Measurements from ENCODE around the gene CLPSL2.
"Not testable (repeated sequence)": the region's sequence is repeated elsewhere in the genome, so short reads cannot be mapped to it uniquely, and the experiment has no call there.

CLPSL2 gene, protein sequence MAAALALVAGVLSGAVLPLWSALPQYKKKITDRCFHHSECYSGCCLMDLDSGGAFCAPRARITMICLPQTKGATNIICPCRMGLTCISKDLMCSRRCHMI

DNA sequence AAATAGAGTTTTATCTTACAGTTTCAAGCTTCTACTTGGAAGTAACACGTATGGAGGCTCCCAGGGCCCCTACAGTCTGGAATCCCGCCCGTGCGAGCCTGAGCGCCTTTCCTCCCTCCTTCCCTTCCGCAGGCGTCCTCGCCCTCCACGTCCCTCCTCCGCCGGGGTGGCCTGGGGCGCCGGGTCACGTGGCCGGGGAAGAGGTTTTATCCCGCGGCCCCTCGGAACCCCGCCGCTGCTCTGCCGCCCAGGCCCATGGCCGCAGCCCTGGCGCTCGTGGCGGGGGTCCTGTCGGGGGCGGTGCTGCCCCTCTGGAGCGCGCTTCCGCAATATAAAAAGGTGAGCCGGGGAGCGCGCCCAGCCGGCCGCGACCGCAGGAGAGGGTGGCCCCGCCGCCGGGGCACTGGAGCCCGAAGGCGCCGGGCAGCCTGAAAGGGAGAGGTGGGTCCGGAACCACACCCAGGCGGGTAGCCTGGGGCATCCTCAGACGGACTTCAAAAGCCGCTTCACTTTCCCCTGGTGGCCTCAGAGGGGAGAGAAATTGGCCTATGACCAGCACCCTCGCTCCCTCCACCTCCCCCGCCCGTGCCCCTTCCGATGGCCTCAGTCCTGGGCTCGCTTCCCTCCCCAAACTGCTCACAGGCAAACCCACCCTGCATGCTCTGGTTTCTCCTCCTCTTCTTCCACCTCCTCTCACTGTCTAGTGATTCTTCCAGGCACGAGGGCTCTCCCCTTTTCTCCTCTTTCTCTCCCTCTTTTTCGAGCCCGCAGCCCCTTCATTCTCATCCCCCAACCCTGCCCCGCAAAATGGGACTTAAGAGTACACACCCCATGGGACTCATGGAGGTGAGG, at the start of gene CLPSL2:
Gene CLPSL2 (plus strand): TSS at position 235 of the 852 bp plus-strand sequence. CDS start 21 bp downstream, at position 256.
- DNase-seq (ENCODE audit: low read depth), result no peak

DNA sequence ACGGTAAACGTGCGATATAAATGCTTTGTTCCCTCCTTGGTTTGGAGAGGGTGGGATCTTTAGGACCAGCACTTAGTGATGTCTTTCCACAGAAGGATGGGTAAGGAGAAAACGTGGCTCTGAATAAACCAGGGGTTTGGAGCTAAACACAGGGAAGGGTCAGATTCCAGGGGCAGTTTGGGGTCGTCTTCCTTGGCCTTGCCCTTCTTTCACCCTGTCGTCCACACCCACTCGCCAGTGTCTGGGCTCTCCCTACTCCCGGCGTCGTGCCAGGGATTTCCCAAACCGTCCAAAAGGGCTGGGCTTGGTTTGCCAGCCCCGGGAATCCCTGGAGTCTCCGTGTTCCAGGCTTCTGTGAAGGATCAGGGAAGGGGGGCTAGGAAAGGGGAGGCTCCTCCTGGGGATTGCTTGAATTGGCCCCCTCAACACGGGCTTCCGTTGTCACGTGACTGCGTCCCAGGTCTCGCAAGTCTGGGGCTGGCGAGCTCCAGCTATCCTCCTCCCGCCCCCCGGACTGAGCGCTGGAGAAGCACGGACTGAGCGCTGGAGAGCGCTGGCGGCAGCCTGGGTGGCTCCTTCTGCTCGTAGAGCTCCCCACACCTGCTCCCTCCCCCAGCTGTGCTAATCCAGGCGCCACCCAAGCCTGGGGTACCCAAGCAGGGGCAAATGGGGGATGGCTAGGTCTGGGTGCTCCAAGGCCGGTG, 49.0 kb upstream of the CLPSL2 start:
- peak; percentile 72 for DNase-seq (ENCODE audit: low read depth)

DNA sequence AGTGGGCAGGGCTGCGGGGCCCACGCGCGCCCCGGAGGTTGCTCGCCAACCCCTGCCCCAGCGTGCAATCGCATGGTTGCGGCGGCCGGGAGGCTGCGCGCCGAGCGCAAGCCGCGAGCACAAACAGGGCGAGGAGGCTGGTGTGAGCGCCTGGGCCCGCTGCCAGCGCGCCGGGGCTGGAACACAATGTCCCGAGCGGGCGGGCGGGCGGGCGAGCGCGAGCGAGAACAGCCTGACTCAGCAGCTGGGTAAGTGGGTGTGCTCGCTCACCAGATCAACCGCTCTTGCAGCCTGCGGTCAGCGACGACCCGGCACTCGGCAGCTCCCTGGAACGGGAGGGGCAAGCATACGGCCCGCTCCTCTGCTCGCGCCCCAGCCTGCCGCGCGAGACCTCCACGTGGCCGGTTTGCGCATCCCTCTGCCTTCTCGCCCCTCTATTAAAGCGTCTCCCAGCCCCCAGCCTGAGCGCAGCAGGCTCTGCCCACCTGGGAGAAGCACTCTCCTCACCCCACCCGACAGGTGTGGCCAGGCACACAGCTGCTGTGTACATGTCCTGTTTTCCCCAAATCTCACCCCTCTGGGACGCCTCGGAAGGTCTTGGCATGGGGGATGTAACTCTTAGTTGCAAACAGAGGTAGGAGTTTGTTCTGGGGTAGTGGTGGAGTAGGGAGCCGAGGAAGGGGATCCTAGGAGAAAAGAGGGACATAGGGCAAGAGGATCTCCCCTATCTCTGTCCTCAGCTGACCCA, 48.3 kb upstream of the CLPSL2 start:
- peak; percentile 90 for DNase-seq (ENCODE audit: low read depth)

DNA sequence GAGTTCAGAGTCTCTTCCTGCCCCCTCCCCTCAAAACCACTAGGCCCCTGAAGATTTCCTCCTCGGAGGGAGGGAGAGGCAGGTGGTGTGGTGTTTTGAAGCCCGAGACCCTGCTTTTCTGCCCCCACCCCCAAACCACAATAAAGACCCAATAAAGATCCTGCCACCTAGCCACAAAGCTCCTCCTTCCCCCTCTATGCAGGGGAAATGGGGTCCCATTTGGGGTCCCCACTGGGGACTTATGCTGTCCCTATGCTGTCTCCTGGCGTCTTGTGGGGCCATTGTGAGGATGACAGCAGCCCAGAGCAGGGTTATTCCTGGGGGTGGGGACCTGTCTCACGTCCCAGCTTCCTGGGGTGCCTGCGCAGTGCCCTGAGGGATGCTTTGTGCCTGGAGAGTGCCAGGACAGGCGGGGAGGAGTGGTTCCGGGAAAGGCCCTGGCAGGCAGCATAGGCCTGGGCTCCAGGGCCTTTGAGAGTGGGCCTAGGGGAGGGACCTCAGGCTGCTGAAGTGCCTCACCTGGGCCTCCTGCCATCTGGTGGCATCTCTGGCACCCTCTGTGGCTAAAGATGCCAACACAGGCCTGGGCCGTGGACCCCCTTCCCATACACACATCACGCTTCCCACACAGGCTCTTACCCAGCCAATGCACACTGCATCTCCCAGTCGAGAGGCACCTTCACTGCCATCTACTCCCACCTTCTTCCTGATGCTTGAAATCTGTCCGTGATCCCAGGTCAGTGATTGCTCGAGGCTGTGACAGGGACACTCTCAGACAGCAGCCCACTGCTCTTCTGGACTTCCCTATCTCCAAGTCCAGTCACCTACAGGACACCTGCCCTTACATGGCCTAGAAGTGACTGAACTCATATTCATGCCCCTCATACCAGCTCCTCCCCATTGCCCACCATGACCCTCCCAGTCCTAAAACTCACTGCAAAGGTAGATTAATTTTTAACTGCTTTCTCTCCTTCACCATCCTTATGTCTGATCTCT, 47.4 kb upstream of the CLPSL2 start:
- DNase-seq (ENCODE audit: low read depth), result no peak

DNA sequence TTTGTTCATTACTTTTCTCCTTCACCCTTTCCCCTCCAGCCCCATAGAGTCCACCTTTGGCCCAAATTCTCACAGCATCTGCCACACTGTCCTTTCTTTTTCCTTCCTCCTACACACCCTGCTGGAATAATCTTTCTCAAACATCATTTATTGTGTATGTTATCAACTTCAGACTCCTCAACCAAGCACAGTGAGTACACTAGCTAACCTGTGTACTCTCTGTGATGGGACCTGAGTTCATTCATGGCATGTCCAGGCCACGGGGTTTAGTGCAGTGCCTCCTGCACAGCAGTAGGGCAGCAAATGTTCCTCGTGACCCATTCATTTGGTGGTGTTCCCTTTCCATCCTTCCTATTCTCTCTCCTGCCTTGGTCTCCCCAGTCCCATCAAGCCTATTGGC, 46.7 kb upstream of the CLPSL2 start:
- no peak for DNase-seq (ENCODE audit: low read depth)

DNA sequence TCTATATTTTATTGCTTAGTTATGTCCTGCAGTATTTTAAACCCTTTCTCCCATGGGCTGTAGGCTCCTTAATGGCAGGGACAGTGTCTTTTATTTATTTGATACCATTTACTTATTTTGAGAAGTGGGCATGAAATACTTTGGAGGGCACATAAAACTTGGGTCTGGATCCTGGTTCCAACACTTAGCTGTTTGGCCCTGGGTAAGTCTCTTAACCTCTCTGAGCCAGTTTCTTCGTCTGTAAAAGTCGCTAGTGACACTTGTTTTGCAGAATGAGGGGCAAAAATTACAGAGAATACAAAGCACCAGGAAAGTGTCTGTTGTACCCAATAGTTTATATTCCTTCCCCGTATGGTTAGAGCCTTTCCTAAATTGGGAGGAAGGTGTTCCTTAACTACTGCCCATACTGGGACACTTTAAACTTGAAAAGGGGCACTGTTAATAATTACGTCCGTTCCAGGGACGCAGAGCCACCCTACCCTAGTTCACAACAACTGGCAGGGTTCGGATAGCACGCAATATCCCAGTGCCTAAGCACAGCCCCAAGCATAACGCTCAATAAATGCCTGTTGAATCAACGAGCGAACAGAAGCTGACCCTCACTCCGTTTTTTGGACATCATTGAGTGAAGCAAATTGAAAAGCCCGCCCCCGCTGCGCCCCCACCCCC, 45.5 kb upstream of the CLPSL2 start:
- DNase-seq (ENCODE audit: low read depth), result no peak

DNA sequence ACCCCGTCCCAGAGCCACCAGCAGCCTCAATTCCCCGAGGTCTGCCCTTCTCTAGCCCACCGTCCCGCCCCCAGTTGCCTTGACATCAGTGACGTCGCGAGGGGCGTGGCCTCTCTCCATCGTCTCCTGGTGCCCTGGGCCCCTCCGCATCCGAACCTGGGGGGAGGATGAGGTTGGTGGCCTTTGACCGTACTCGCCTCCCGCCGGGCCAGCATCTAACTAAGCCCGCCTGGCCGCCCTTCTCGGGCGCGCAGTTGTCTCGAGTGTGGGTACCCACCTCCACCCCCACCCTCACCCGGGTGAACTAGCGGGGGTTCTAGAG, 45.0 kb upstream of the CLPSL2 start:
- peak; percentile 88 for DNase-seq (ENCODE audit: low read depth)

DNA sequence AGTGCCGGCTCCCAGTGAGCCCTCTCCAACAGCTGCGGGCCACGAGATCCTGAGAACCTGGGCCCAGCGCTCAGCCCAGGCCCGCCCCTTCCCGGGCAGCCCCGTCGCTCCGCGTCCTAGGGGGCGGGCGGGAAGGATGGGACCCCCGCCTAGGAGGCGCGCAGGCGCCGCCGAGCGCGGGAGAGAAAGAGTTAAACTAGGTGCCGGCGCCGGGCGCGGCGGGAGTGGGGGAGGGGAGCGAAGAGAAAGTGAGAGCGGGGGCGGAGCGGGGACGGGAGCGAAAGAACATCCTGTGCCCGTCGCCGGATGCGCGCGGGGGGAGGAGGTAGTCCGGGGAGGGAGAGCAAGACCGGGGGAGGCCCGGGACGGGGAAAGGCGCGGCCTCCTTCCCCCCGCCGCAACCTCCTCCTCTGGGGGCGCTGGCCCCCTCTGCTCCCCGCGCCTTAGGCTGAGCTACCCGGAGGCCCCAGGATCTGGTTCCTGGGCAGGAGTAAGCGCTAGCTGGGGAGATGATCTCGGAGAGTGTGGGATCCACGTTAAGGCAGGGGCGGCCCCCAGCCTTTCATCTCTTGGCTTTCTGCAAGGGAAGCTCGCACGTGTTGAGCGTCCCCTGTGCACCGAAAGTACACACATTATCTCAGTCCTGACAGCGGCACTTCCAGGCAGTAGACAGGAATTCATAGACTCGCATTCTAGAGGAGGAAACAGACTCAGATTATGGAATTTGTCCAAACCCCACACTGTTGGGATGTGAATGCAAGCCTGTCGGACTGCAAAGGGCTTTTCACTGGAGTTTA, 44.5 kb upstream of the CLPSL2 start:
- DNase-seq (ENCODE audit: low read depth), result peak; percentile 89

DNA sequence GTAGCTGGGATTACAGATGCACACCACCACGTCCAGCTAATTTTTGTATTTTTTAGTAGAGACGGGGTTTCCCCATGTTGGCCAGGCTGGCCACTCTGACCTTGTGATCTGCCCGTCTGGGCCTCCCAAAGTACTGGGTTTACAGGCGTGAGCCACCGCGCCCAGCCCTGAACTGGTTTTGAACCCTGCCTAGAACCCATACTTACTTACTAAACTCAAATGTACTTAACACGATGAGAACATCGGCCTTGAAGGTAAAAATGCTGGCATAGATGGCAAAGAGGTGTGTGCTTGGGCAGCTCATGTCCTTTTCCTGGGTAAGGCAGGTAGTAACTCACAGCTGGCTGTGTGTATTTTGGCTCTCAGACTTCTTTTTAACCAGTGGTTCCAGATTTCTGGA, 42.8 kb upstream of the CLPSL2 start:
- no peak for DNase-seq (ENCODE audit: low read depth)

DNA sequence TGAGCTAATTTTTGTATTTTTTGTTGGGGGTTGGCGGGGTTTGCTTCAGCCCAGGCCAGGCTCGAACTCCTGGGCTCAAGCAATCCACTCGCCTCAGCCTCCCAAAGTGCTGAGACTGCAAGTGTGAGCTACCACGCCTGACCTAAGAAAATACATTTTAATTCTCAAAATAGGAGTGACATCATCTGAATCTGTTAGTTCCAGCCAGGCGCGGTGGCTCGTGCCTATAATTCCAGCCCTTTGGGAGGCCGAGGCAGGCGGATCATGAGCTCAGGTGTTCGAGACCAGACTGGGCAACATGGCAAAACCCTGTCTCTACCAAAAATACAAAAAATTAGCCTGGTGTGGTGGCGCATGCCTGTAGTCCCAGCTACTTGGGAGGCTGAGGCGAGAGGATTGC, 42.1 kb upstream of the CLPSL2 start:
- not testable (repeated sequence) for DNase-seq (ENCODE audit: low read depth)

DNA sequence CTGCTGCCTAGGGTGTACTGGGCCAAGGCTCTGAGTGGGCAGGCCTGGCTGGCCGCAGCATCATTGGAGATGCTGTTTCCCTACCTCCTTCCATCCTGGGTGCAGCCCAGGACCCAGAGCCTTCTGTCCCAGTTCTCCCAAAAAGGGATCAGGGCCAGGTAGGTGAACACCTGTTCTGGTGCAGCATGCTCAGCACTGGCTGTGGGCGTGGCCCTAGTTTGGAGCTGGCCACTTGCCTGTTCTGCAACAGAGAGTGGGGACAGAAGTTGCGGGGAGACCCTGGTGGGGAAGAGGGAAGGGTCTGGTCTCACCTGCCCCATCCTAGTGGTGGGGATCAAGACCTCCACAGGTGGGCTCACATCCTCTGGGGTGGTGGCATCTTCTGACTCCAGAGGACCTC, 40.9 kb upstream of the CLPSL2 start:
- DNase-seq (ENCODE audit: low read depth), result no peak

DNA sequence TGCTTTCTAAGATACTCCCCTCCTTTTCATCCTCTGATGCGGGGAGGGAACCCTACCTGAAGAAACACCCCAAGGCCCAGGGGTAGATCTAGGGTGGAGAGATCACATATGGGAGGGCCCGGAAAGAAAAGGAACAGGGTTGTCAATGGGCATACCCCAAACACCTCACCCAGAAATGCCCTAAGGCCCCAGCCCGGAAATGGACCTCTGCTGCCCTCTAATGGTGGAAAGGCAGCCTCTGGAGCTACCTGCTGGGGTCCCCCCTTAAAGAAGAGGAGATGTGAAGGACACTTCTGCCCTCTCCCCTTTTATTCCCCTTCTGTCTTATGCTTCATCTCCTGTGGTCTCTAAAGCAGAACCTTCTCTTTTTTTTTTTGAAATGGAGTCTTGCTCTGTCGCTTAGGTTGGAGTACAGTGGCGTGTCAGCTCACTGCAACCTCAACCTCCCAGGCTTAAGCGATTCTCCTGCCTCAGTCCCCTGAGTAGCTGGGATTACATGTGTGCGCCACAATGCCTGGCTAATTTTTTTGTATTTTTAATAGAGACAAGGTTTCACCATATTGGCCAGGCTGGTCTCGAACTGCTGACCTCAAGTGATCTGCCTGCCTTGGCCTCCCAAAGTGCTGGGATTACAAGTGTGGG, 40.0 kb upstream of the CLPSL2 start:
- DNase-seq (ENCODE audit: low read depth), result no peak

DNA sequence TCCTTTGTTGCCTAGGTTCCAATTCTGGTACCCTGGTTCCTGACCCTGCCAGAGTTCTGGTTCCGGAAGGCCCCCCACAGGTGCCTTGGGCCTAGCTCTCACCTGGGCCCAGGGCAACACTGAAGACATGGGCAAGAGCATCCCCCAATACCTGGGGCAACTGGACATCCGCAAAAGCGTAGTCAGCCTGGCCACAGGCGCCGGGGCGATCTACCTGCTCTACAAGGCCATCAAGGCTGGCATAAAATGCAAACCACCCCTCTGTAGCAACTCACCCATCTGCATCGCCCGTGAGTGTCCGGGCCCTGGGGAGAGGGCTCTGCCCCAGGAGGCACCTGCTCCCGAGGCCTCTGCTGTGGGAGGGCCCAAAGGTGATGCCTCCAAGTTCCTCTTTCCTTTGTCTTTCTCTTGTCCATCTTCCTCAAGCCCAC, 39.4 kb upstream of the CLPSL2 start, which contains the start of gene ARMC12:
Gene ARMC12 (plus strand): TSS at position 51 of the 431 bp plus-strand sequence. CDS start 77 bp downstream, at position 128.
- DNase-seq (ENCODE audit: low read depth), result no peak

DNA sequence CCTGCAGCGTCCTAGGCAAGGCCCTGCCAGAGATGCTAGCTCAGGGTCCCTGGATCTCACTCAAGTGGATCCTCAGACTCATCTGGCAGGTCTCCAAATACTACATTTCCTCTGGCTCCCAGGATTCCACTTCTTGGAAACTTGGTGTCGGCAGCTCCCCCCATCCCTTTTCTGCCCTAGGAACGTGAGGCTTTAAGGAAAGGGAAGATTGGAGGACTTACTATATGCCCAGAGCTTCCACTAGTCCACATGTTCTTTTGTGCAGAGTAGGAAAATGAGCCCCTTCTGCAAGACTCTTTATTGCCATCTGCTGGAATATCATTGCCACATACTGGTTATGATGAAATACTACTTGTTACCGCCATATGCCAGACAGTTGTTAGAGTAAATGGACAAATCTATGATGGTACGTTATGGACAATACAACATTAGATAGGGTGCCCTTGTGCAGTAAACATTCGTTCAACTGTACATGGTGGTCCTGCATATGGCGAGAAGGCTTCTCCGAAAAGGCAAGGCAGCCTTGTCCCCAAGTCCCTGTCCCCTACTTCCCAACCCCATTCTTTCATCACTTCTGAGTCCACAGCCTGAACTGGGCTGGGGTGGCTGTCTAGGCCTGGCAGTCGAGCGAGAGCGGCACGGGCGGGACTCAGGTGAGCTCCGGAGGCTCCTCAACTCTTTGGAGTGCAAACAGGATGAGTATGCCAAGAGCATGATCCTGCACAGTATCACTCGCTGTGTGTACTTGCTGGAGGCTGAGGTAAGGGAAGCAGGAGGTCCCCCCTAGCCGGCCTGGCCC, 38.8 kb upstream of the CLPSL2 start:
- DNase-seq (ENCODE audit: low read depth), result no peak

DNA sequence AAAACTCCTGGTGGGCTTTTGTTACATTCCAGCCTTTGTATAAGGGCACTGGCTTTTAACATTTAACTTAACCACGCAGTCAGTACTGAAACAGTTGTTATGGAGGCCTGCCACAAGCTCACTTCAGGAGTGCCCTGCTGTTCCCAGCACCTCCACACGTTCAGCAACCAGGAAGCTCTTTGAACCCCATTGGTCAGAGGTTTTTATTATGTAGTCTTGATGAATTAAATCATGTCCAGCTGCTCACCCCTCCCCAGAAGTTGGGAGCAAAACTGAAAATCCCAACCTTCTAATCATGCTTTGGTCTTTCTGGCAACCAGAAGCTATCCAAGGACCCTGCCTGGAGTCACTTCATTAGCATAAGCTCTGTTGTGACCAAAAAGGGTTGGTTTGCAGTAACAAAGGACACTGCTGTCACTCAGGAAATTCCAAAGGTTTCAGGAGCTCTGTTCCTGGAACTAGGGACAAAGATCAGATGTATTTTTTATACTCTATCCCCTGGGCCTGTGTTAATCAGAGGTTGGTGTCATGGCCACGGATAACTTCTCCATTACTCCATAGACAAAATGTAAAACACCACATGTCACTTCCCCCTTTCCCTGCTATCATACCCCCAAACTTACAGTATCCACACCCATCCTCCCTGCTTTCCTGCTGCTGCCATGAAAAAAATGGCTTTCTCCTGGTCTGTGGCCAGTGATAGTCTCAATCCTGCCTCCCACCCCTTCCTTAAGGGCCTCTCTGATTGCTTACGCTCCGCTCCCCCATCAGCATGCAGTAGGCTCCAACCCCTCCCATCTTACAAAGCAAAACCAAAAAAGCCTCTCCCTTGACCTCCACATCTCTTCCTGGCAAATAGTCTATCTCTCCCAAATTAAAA, 36.5 kb upstream of the CLPSL2 start:
- DNase-seq (ENCODE audit: low read depth), result peak; percentile 52

DNA sequence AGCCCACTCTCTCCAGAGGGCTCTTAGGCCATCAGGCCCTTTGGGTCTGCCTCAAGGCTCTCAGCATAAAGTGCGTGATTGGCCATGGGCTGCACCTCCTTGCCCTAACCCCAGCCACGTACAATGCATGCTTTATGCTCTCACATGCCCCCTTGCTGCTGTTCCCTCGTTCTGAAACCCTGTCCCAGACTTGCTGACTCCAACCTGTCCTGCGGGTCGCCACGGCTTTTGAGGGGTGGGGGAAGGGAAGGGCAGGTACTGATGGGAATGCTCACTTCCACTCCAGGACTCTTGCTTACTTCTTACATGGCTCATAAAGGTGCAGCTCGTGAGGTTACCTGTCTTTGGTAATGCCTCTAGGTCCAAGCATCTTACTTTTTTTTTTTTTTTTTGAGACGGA, 33.6 kb upstream of the CLPSL2 start:
- no peak for DNase-seq (ENCODE audit: low read depth)

DNA sequence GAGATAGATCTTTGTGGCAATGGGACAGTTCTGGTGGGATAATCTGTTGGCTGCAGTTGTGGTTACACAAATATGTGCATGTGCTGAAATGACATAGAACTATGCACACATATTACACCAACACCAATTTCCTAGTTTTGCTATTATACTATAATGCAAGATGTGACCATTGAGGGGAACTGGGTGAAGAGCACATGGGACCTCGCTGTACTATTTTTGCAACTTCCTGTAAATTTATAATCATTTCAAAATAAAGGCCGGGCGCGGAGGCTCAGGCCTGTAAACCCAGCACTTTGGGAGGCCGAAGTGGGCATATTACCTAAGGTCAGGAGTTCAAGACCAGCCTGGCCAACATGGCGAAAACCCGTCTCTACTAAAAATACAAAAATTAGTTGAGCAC, 30.9 kb upstream of the CLPSL2 start:
- no peak for DNase-seq (ENCODE audit: low read depth)

Data from CMK (cell line).